Astrocyte (in vitro differentiated cells and primary cell): ENCODE measurements around the gene NFKB1.

Source experiments
- EZH2 ChIP-seq: IDR thresholded peaks from 2 replicates; pipeline ENCODE4 v1.6.1; 2012; ENCODE audit warnings: mild to moderate bottlenecking, low read length, inconsistent platforms; ENCODE audit not compliant: insufficient read depth
- TF ChIP-seq, protein P1 (sequence below): IDR thresholded peaks from 2 replicates; pipeline ENCODE4 v1.5.1; 2011; ENCODE audit warnings: low read depth, mild to moderate bottlenecking, inconsistent platforms, low read length, moderate library complexity; ENCODE audit not compliant: insufficient read depth

DNA sequence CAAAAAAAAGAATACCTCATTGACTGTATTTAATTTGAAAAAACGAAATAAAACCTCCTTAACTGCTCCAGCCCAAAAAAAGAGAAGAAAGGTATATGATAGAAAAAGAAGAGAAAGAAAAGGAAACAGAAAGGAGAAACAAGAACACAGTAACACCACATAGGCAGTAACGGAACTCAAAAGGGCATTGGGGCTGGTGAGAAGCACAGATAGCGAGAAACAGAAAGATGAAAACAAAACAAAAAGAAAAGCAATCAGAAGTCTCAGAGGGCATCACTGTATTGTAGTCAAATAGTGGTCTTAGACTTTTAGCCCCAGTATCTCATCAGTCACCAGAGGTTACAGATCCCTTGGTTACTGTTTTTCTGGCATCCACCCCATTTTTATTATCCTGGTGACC is 88.6 kb downstream of the NFKB1 start:
- TF ChIP-seq, protein P1, sequence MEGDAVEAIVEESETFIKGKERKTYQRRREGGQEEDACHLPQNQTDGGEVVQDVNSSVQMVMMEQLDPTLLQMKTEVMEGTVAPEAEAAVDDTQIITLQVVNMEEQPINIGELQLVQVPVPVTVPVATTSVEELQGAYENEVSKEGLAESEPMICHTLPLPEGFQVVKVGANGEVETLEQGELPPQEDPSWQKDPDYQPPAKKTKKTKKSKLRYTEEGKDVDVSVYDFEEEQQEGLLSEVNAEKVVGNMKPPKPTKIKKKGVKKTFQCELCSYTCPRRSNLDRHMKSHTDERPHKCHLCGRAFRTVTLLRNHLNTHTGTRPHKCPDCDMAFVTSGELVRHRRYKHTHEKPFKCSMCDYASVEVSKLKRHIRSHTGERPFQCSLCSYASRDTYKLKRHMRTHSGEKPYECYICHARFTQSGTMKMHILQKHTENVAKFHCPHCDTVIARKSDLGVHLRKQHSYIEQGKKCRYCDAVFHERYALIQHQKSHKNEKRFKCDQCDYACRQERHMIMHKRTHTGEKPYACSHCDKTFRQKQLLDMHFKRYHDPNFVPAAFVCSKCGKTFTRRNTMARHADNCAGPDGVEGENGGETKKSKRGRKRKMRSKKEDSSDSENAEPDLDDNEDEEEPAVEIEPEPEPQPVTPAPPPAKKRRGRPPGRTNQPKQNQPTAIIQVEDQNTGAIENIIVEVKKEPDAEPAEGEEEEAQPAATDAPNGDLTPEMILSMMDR: no peak
- TF ChIP-seq EZH2: no peak
